SU-DHL-6 (cell line): Measurements from ENCODE around the gene OSBPL6.
"Not testable (repeated sequence)": the region's sequence is repeated elsewhere in the genome, so short reads cannot be mapped to it uniquely, and the experiment has no call there.

ENCODE experiments used
- EZH2phosphoT487 ChIP-seq: fragments of 200-600 bp; sonication (generic), shearing (Covaris generic); conservative IDR thresholded peaks from 2 replicates; pipeline ENCODE4 v1.6.1; 2018; ENCODE audit warnings: mild to moderate bottlenecking, antibody characterized with exemption, low read length, moderate library complexity, mixed read lengths
- TF ChIP-seq, protein P1 (sequence below): fragments of 200-600 bp; sonication (generic); IDR thresholded peaks from one replicate; pipeline ENCODE4 v1.5.1; 2017; ENCODE audit warnings: antibody characterized with exemption, mild to moderate bottlenecking, low read length, moderate library complexity; ENCODE audit not compliant: insufficient read depth, poor library complexity, severe bottlenecking

DNA sequence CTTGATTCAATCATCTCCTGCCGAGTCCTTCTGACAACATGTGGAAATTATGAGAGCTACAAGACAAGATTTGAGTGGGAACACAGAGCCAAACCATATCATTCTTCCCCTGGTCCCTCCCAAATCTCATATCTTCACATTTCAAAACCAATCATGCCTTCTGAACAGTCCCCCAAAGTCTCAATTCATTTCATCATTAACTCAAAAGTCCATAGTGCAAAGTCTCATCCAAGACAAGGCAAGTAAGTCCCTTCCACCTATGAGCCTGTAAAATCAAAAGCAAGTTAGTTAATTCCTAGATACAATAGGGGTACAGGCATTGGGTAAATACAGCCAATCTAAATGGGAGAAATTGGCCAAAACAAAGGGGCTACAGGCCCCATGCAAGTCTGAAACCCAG lies 40.4 kb upstream of the OSBPL6 start:
- TF ChIP-seq, protein P1, sequence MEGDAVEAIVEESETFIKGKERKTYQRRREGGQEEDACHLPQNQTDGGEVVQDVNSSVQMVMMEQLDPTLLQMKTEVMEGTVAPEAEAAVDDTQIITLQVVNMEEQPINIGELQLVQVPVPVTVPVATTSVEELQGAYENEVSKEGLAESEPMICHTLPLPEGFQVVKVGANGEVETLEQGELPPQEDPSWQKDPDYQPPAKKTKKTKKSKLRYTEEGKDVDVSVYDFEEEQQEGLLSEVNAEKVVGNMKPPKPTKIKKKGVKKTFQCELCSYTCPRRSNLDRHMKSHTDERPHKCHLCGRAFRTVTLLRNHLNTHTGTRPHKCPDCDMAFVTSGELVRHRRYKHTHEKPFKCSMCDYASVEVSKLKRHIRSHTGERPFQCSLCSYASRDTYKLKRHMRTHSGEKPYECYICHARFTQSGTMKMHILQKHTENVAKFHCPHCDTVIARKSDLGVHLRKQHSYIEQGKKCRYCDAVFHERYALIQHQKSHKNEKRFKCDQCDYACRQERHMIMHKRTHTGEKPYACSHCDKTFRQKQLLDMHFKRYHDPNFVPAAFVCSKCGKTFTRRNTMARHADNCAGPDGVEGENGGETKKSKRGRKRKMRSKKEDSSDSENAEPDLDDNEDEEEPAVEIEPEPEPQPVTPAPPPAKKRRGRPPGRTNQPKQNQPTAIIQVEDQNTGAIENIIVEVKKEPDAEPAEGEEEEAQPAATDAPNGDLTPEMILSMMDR = not testable (repeated sequence)
- not testable (repeated sequence) for TF ChIP-seq EZH2phosphoT487
